ENCODE measurements around the gene CES3.
"Not testable (repeated sequence)": the region's sequence is repeated elsewhere in the genome, so short reads cannot be mapped to it uniquely, and the experiment has no call there.

- not testable (repeated sequence) for TF ChIP-seq CTCF (IDR thresholded peaks at IDR 0.05 in 4 of 5, conservative IDR thresholded peaks at IDR 0.05 in 1 of 5); POLR2A (IDR thresholded peaks at IDR 0.05)
Observed at GRCh38 chr16:66955363-66956153, 5.5 kb upstream of the CES3 start.

All from gastrocnemius medialis (tissue), 4 donors.